HG02943 (cell line): ENCODE measurements around the gene PRELP.

Experiments used
- ATAC-seq: cut with Tn5 transposase; IDR thresholded peaks from one replicate; pipeline ENCODE4 v1.9.1; 2021; ENCODE audit warnings: mild to moderate bottlenecking, low read depth, moderate library complexity; ENCODE audit not compliant: unreplicated experiment

The PRELP gene

DNA sequence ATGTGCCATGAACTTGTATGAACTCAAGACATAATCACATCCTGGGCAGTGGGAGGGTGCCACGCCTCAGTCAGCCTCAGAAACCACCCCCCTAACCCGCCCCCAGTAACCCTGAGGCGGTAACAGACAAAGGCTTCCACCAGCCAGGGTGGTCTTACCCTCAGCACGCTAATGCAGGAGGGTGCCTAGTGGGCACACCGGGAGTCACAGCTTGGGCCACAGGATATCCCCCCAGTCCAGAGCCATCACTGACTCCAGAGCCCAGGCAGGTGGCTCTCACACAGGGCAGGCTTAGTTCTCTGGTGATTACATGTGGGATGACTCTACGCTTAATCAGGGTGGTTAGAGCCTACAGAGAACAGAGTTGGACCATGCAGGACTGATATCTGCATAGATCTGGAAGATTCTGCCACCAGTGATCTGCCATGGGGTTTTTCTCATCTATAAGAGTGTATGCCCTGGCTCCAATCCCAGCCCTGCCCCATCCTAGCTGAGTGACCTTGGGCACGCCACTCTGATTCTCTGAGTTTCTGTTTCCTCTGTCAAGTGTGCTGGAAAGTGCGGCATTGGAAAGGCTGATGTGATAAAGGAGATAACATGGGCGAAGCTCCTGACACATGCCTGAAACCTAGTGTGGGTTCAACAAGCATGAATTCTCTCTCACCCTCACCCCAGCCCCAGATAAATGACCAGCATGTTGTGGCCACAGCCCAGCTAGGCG, 45.6 kb downstream of the PRELP start:
- no peak for ATAC-seq

DNA sequence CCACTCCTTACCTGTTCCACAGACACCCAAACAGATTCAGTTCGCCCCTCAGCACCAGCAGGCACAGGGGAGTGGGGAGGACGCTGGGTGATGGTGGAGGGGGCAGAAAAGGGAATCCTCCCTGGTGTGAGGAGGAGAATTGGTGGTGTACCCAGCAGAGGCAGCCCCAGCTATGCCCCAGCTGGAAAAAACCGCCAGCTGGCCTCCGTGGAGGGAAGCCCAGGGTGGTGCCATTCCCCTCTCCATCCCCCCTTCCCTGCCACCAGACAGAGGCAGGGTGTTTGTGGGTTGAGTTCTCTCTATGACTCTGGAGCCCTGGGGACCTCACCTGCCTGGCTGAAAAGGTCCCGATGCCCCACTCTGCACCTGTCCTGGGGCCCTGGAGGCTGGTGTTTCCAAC, 46.2 kb downstream of the PRELP start:
- ATAC-seq, result no peak

DNA sequence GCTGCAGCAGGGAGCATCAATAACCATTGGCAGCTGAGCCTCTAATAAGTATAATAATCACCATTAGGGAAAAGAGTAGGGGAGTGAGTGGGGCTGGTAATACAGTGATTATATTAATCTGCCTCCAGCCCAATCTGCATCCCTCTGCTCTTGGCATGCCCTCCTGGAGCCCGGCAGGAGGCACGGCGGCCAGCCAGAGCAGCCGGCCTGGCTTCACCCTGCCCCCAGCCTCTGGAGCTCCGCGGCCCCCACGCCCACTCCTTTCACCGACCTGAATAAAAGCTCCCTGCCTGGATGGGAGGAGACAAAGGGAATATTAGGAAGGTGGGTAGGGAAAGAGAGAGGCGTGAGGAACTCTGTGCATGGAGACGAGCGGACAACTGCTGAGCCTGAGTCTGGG, 46.6 kb downstream of the PRELP start:
- ATAC-seq, result no peak

DNA sequence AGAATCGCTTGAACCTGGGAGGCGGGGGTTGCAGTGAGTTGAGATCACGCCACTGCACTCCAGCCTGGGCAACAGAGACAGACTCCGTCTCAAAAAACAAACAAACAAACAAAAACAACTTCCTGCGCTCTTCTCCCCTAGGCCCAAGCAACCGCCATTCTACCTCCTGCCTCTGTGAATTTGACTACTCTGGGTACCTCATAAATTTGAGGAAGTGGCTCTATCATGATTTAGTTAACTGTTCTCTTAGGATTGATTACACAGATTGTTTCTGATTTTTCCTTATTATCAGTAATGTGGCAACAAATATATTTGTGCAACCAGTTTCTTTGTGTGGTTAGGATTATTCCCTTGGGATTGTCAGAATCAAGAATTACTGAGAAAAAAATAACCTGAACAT, 48.1 kb downstream of the PRELP start:
- no peak for ATAC-seq

DNA sequence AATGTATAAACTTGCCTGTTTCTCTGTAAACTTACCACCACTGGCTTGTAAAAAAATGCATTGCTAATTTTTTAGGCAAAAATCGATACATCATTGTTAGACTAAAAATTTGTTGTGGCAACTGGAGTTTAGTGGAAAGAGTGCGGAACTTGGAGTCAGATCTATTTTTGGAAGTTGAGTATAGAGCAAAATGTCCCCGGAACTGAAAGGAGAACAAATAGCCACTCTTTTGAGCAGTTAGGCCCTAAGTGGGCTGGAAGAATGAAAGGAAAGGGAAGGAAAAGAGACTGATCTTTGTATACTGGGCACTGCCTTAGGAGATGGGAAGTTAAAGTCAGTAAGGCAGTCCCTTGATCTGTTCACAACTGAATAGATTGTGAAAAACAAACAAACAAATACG, 48.5 kb downstream of the PRELP start:
- no peak for ATAC-seq

DNA sequence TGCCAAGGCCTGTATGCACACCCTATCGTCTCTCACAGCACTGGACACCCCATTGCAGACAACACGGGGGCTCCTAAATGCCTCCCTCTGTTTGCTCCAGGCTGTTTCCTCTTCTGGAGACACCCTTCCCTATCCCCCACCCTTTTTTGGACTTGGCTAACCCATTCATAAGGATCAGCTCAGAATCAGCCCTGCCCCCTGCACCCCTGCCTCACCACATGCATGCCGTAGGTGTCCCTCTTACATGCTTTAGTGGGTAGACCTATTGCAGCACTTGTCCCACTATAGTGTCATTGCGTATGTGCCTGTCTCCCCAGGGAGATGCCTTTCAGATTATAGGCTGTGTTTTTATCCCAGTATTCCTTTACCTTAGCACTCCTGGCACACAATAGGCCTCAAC, 49.2 kb downstream of the PRELP start:
- no peak for ATAC-seq

DNA sequence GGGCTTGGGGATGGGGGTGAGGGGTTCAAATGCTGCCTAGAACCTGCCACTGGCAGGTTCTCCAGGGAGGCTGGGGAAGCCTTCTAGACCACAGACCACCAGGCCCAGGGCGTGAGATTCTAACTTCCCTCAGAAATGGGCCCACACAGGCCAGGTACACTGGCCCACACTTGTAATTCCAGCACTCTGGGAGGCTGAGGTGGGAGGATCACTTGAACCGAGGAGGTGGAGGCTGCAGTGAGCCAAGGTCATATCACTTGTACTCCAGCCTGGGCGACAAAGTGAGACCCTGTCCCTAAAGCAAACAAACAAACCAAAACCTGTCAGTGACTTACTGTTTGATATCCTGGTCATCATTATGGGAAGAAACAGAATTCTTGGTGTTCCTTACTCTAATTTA, 50.1 kb downstream of the PRELP start:
- no peak for ATAC-seq

DNA sequence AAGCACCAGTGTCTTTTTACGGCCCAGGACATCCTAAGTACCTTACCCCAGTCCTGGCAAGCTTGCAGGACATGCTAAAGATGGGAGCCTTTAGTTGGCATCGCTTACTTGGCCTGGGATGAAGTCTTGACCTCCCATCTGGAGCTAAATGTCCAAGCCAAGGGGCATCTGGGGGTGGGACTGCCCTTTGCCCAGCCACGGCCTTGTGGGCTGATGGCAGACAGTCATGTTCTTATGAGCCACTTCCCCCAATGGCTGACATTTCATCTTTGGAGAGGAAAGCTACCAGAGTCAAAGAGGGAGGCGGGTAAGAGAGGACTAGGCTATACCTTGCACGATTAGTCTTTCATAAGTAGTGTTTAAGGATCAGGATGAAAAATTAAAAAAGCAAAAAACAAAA, 50.5 kb downstream of the PRELP start:
- ATAC-seq, result no peak

DNA sequence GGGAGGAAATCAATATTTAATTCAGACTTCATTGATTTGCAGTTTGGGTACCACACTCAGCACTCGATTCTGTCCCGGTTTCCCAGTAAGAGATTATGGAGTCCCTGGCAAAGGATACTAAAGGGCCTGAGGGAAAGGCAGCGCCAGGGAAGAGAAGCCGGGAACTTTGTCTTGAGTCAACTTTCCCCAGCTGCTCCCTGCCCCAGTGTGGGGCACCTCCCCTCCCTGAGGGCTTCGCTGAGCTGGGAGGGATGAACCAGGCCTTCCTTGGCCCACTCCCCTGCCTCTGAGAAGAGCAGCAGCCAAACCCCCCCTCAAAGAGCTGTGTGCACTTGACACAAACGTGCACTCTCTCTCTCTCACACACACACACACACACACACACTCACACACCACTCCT, 51.0 kb downstream of the PRELP start:
- no peak for ATAC-seq

DNA sequence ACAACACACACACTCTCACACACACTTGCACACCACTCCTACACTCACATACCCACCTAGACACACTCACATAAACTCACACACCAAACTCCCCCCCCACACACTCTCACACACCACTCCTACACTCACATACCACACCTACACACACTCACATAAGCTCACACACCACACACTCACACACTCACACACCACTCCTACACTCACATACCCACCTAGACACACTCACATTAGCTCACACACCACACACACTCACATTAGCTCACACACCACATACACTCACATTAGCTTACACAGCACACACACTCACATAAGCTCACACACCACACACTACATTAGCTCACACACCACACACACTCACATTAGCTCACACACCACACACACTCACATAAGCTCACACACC, 51.4 kb downstream of the PRELP start:
- no peak for ATAC-seq

DNA sequence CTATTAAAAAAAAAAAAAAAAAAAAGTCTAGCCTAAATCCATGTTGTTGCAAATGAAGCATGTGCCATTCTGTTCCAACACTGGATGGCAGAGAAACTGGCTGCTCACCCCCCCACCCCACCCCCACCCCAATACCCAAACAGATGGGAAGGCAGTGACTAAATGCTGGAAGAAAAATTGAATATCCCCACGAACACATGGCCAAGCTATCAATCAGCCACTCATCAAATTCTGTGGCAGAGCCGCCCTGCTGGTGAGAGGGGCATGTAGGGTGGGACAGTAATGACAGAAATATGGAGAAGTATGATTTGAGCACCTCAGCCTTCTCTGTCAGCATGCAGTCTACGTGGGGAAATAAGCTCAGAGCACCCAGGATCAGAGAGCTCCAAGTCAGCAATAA, 52.5 kb downstream of the PRELP start:
- no peak for ATAC-seq

DNA sequence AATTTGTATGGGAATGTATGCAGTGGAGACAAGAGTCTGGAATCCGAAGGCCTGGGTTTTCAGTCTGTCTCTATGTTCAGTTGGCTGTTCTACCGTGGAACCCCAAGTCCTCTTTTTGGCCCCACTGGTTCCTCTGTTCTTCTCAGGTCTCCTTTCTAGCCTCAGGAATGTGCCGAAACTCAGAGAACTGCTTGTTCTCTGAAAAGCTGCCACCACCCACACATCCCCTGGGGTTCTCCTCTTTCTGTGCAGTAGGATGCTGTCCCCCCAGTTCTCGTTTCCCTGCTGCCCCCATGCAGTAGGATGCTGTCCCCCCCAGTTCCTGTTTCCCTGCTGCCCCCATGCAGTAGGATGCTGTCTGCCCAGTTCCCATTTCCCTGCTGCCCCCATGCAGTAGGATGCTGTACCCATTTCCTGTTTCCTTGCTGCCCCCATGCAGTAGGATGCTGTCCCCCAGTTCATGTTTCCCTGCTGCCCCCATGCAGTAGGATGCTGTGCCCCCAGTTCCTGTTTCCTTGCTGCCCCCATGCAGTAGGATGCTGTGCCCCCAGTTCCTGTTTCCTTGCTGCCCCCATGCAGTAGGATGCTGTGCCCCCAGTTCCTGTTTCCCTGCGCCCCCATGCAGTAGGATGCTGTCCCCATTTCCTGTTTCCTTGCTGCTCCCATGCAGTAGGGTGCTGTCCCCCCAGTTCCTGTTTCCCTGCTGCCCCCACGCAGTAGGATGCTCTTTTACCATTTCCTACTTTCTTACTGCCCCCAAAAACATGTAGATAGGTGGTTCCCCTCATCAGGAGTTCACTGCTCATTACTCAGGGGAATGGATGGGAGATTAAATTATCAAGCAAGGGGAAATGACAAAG, 53.6 kb downstream of the PRELP start:
- ATAC-seq, result no peak

DNA sequence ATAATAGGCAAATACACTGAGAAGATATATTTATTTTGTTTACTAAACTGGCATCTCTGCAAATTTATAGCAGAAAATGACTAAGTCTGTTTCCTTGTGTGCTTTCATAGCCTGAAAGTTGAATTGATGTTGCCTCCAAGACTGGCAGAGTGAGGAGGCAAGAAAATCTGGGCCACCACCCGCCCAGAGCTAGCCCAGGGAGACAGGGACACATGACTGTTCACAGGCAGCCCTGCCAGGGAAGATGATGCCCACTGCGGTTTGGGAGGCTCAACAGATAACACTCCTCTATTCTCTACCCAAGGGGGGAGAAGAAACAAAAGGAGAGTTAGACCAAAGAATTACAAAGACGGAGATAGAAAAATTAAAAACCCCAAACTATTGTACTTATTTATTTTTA, 55.5 kb downstream of the PRELP start:
- ATAC-seq, result no peak

DNA sequence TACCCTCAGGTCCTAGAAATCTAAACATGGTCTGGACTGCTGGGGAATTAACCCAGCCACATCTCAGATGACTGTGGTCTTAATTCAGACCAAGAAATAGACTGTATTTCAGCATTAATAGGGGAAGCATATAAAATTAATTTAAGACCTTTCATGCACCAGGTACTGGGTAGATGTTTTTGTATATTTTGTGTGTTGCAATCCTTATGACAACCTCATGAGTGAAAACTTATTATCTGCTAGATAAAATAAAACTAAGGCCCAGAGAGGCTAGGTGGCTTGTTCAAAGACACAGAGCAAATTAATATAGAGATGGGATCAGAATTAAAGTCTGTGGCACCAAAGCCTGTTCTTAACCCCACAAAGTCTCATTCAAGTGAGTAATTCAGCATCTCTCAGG, 58.4 kb downstream of the PRELP start:
- no peak for ATAC-seq

DNA sequence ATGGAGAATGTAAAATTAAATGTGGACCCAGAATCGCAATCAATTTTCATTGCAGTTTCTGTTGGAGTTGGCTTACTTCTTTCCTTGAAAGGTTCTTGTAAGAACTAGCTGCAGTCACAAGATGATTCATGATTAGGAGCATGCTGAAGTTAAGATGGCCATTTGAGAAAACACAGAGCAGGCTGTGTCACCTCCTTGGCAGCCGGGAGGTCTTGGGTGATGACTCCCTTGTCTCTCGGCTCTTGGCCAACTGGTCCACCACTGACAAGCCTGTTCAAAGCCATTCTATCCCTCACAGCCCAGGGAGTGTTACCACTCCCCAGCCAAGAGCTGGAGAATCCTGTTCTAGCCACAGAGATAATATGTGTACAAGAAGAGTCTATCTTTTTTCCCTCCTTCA, 58.9 kb downstream of the PRELP start:
- no peak for ATAC-seq

DNA sequence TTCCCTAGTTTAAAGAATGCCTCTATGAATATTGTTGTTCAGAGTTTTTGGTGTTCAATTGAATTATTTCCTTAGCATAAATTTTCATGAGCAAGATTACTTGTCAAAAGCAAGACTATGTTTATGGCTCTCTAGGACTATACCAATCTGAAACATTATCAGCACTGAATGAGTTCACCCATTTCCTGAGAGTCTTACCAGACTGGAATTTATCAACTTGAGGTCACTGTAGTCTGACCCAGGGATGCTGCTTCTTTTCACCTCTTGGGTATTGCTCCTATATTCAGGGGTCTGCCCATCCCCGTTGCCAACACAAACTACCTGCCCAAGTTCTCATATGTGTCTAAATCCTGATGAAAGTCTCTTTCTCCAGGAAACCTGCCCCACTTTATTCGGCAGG, 61.0 kb downstream of the PRELP start:
- ATAC-seq, result no peak

DNA sequence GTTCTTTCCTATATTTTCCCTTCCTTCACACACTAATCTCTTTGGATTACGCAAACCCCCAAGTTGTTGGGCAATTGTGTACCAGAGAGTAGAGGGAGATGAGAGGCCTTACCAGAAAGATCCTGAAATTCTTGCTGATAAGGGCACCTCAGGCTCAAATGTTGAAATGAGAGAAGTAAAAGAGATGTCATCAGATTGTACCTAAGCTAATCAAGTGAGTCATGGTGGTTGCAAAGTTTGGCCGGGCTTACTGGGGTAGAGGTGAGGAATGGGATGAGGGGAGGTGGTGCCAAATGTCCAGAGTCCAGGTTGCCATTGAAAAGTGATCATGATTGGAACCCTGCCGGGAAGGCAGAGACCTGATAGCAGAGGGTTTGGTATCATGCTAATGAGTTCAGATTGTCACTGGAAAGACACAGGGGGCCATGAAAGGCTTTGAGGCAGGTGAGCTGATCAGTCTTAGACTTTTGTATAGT, 61.4 kb downstream of the PRELP start:
- ATAC-seq, result no peak

DNA sequence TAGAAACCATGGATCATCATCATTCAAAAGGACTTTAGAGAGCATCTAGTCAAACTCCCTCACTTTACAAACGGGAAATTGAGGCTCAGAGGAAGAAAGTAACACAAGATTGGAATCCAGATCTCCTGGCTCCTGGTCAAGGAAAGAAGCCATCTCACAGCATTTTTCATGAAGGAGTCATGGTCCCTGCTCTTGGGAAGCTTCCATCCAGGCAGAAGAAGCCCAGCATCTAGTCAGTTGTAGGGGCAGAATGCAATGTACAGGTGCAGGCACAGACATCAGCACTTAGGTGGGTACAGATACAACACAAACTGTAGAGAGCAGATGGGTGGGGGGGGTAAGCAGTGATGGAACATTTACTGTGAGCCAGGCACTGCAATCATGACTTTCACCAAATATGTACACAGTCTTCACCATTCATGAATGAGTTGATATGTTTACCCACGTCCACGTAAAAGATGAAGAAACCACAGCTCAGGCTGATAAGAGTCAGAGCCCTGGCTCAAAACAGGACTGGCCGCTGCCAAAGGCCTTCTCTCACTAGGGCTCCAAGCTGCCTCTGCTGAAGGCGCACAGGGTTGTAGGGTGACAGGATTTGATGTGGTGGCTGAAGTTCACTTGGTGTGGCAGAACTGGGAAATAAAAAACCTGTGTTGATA, 62.3 kb downstream of the PRELP start:
- ATAC-seq, result no peak

DNA sequence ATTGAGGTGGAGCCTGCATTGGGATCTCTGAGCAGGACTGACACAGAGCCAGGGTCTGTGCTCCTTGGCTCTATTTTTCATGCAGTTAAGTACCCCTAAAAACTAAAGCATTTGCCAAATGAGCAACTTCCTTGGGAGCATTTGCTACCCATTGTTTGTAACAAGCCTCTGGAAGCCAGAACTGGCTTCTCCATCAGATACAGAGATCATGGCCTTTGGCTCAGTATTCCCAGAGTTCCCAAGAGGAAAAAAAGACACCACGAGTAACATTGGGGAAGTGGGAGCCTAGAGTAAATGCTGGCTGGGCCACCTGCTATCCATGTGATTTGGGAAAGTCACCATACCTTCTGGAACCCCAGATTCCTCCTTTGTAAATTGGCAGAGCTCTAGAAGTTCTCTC, 63.1 kb downstream of the PRELP start:
- ATAC-seq, result no peak

DNA sequence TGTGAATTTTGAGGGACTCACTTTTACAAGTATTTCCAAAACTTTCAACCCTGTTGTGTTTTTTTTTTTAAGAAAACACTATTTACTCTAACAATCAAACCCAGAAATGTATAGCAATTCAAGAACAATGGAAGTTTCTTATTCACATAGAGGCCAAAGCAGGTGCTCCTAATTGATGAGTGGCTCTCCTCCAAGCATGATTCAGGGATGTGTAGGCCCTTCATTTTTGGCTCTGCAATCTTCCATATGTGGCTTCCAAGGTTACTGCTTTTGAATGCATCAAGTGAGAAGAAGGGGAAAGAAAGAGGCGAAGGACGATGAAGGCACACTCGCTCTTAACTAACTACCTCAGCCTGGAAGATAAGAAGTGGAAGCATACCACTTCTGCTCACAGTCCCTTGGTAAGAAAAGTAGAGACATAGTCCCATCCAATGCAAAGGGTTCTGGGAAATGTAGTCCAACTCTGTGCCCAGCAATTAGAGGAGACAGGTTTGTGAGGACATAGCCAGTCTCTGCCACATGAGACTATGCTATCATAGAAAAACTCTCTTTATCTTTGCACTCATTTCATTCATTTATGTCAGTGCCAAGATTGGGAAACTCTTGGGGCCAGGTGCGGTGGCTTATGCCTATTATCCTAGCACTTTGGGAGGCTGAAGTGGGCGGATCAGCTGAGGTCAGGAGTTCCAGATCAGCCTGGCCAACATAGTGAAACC, 64.4 kb downstream of the PRELP start:
- ATAC-seq, result no peak
